ENCODE results near the gene CACNA1F. TPM values are rescaled to one million over a fixed set of nuclear protein-coding genes. Genes with fewer than 3 reads are reported as not detected.

Gene CACNA1F
- total RNA-seq, 1 experiment from 2014 or later, result not detected

DNA sequence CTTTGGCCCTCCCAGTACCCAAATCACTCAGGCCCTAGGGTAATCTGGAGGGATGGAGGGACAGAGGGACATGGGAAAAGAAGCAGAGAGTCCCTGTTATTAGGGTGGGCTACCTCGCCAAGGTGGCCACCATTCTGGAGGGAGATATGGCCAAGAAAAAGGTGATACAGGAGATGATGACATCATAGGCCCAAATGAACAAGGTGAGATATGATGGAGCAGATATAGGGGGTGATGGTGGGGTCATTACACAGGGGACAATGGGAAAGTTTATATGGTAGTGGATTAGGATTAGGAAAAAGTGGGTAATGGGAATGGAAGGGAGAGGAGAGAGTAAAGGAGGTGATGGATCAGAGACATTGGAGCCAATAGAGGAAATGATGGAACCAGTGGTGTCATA lies 20.3 kb downstream of the CACNA1F start:
- no peak for DNase-seq (ENCODE audit: low read depth, low spot score)
- TF ChIP-seq SIN3A (IDR thresholded peaks at IDR 0.05; ENCODE audit: borderline replicate concordance, insufficient read depth, low read depth, low read length), result no peak
- TF ChIP-seq TCF7L2 (IDR thresholded peaks at IDR 0.05; ENCODE audit: low read depth, low read length), result no peak
- TF ChIP-seq CTCF (IDR thresholded peaks at IDR 0.05), result no peak
- Histone ChIP-seq H3K36me3 (ENCODE audit: control insufficient read depth, insufficient read depth, low read length) (no peaks in the 10 kb centered on the region), H3K27me3 (ENCODE audit: control insufficient read depth, insufficient read depth, low read length) (no peaks in the 10 kb centered on the region), H3K9me3 (ENCODE audit: control insufficient read depth, insufficient read depth, low read depth, low read length) (no peaks in the 10 kb centered on the region), H3K4me1 (ENCODE audit: control insufficient read depth, insufficient read depth, low read length) (no peaks in the 10 kb centered on the region), H3K27ac (ENCODE audit: low read length) (no peak overlapping the region), H3K4me3 (ENCODE audit: low read depth in 2 of 2, low read length in 2 of 2) (no peak overlapping the region)
- ChIA-PET CTCF (no interaction called here), POLR2A (no interaction called here)
- no TSS peak for BruUV-seq (replicated peaks)
- in situ Hi-C loops (cut with HindIII; ENCODE audit: low pct_unique_long_range_greater_than_20kb, low sequenced_read_pairs) (no loop called here), intact Hi-C loops (cut with micrococcal nuclease; ENCODE audit: unreplicated experiment) (no loop called here)
- no peak for ATAC-seq

GRCh38 chrX:49212209-49212608 lies 20.9 kb downstream of the CACNA1F start:
- POLR2A ChIA-PET, result no interaction called here
- CTCF ChIA-PET, result no interaction called here
- intact Hi-C loops (cut with micrococcal nuclease; ENCODE audit: unreplicated experiment) (no loop called here), in situ Hi-C loops (cut with HindIII; ENCODE audit: low pct_unique_long_range_greater_than_20kb, low sequenced_read_pairs) (no loop called here)
- Histone ChIP-seq H3K4me3 (ENCODE audit: low read depth in 2 of 2, low read length in 2 of 2) (no peak overlapping the region), H3K27ac (ENCODE audit: low read length) (no peak overlapping the region), H3K9me3 (ENCODE audit: control insufficient read depth, insufficient read depth, low read depth, low read length) (no peaks in the 10 kb centered on the region), H3K27me3 (ENCODE audit: control insufficient read depth, insufficient read depth, low read length) (no peaks in the 10 kb centered on the region), H3K4me1 (ENCODE audit: control insufficient read depth, insufficient read depth, low read length) (no peaks in the 10 kb centered on the region), H3K36me3 (ENCODE audit: control insufficient read depth, insufficient read depth, low read length) (no peaks in the 10 kb centered on the region)
- TF ChIP-seq POLR2AphosphoS5 (IDR thresholded peaks at IDR 0.05; ENCODE audit: low read depth, low read length) (no peak), CTCF (IDR thresholded peaks at IDR 0.05) (no peak)
- DNase-seq (ENCODE audit: low read depth, low spot score) (no peak), ATAC-seq (no peak)
- BruUV-seq (replicated peaks), result no TSS peak

- Histone ChIP-seq H3K27me3 (ENCODE audit: control insufficient read depth, insufficient read depth, low read length) (no peaks in the 10 kb centered on the region), H3K27ac (ENCODE audit: low read length) (no peak overlapping the region), H3K4me1 (ENCODE audit: control insufficient read depth, insufficient read depth, low read length) (no peaks in the 10 kb centered on the region), H3K9me3 (ENCODE audit: control insufficient read depth, insufficient read depth, low read depth, low read length) (no peaks in the 10 kb centered on the region), H3K4me3 (ENCODE audit: low read depth in 2 of 2, low read length in 2 of 2) (no peak overlapping the region), H3K36me3 (ENCODE audit: control insufficient read depth, insufficient read depth, low read length) (no peaks in the 10 kb centered on the region)
- intact Hi-C loops (cut with micrococcal nuclease; ENCODE audit: unreplicated experiment), result no loop called here
- TF ChIP-seq SIN3A (IDR thresholded peaks at IDR 0.05; ENCODE audit: borderline replicate concordance, insufficient read depth, low read depth, low read length) (no peak), CTCF (IDR thresholded peaks at IDR 0.05) (no peak), TCF7L2 (IDR thresholded peaks at IDR 0.05; ENCODE audit: low read depth, low read length) (no peak), POLR2AphosphoS5 (IDR thresholded peaks at IDR 0.05; ENCODE audit: low read depth, low read length) (no peak), REST (IDR thresholded peaks at IDR 0.05; ENCODE audit: insufficient read depth in 1 of 2, low read depth in 2 of 2, low read length in 1 of 2) (no peak)
- no peak for ATAC-seq
- ChIA-PET CTCF (no interaction called here), POLR2A (no interaction called here)
- no peak for DNase-seq (ENCODE audit: low read depth, low spot score)
- BruUV-seq (replicated peaks), result no TSS peak
- in situ Hi-C loops (cut with HindIII; ENCODE audit: low pct_unique_long_range_greater_than_20kb, low sequenced_read_pairs), result no loop called here
Measured at GRCh38 chrX:49211074-49211473, 22.1 kb downstream of the CACNA1F start.
